ENCODE data around the gene MGST2. TPM values are rescaled to one million over a fixed set of nuclear protein-coding genes. Genes with fewer than 3 reads are reported as not detected.

Gene MGST2
- polyA plus RNA-seq, 3 donors: 58.3 to 63.2 (median 58.6) TPM

DNA sequence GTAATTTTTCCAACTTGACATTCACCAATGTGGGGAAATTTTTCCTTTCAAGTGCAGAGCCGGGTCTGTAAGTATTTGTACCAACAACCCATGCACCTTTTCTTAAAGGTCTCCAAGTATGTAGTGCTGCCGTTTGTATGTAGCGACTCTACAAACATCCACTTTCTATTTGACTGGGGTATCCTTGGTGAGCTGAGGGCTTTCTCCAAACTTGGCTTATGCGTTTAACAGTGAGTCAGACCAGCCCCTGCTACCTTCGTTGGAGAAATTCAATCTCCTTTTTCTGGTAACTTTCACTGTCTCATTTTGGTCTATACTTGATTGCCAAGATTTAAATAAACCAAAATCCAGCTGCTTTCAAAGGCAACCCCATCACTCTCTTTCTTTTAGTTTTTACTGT lies 34.9 kb downstream of the MGST2 start:
- DNase-seq (ENCODE audit: low read depth in 3 of 3, low spot score in 2 of 3): no peak

DNA sequence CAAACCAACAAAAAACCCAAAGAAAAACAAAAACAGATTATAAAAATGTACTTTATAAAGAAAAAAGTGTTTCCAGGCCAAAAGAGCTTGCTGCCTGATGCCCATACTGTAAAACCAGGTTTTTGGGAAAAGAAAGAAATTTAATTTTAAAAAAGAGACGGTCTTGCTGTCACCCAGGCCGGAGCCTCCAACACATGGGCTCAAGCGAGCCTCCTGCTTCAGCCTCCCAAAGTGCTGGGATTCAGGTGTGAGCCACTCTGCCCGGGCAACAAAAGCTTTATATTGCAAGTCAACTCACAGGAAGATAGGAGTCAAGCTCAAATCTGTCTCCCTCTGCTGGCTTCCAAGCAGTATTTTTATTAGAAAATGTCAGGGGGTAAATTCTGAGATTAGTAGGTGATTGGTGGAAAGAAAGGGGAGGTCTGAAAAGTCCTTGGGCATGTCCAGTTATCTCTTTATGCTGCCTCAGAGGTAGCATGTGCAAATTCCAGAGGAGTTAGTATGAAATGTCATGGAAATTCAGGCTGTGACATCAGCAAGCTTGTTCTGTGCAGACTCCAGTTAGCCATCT lies 39.4 kb downstream of the MGST2 start:
- no peak for DNase-seq (ENCODE audit: low read depth in 3 of 3, low spot score in 2 of 3)

DNA sequence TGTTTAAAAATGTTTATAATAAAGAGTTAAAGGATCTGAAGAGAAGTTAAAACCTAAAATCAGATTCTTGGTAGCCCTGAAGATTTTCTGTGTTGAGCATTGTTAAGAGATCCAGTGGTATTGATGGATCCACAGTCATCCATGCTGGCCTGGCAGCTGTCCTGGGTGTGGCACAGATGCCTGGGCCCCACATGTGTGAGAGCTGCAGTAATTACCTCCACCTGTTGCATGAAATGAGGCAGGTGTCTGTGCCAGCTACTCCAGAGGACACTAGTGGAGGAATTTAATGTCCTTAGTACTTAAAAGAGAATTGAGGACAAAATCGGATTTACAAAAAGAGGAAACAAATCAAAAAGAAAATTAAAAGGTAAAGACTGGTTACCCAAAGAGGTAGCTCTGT lies 44.0 kb downstream of the MGST2 start:
- no peak for DNase-seq (ENCODE audit: low read depth in 3 of 3, low spot score in 2 of 3)

DNA sequence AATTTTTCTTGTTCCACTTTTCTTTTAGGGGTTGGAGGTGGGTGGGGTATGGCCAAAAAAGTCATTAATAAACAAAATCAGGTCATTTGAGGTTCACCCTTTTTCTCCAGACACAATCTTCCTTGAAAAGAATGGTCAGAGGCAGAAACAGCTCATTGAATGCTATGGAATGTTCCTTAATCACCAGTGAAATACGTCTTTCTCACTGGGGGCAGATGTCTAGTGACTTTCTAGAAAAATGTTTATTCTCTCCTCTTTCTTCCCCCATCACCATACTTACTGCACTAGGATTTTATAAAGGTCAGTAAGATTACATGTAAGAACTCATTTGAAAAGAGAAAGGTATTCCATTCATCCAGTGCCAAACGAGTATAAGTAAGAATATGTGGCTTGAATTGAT lies 44.5 kb downstream of the MGST2 start:
- no peak for DNase-seq (ENCODE audit: low read depth in 3 of 3, low spot score in 2 of 3)

DNA sequence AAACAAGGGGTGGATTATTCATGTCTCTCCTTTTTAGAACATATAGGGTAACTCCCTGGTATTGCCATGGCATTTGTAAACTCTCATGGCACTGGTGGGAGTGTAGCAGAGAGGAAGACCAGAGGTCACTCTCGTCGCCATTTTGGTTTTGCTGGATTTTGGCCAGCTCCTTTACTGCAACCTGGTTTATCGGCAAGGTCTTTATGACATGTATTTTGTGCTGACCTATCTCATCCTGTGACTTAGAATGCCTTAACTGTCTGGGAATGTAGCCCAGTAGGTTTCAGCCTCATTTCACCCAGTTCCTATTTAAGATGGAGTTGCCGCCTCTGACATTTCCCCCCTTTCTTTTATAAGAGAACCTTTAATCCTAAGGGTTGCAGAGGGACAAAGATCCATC lies 45.8 kb downstream of the MGST2 start:
- no peak for DNase-seq (ENCODE audit: low read depth in 3 of 3, low spot score in 2 of 3)

DNA sequence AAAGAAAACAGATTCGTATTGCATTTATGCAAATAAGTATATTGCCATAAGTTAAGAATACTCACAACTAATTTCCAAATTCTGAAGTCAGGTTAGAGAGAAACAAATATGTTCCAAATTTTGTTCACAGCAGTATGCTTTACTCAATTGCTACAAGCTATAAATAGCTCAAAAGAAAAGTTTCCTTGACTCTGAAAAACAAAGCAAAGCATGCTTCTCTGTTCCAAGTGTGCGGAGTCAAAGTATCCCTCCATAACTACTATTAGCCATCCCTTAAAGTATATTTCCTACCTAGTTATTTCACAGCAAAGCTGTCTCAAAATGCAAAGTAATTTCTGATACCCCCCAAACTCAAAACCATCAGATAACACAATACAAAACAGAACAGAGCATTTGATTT lies 47.3 kb downstream of the MGST2 start:
- DNase-seq (ENCODE audit: low read depth in 3 of 3, low spot score in 2 of 3): no peak

DNA sequence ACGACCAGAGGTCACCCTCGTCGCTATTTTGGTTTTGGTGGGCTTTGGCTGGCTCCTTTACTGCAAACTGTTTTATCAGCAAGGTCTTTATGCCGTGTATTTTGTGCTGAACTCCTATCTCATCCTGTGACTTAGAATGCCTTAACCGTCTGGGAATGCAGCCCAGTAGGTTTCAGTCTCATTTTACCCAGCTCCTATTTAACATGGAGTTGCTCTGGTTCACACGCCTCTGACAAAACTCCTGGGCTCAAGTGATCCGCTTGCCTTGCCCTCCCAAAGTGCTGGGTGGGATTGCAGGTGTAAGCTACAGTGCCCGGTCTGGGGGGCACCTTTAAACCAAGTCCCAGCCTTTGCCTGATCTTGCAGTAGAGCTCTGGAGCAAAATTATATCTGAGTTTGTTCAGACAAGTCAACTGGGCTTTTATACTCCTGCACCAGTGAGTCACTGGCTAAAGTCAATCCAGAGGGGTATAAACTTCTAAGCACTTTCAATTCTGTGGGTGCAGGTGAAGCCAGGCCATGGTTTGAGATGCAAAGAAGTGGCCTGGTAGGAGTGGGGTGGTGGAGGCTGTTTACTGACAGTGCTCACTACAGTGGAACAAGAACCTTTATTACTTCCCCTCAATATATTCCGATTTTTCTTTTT lies 50.2 kb downstream of the MGST2 start:
- DNase-seq (ENCODE audit: low read depth in 3 of 3, low spot score in 2 of 3): no peak

DNA sequence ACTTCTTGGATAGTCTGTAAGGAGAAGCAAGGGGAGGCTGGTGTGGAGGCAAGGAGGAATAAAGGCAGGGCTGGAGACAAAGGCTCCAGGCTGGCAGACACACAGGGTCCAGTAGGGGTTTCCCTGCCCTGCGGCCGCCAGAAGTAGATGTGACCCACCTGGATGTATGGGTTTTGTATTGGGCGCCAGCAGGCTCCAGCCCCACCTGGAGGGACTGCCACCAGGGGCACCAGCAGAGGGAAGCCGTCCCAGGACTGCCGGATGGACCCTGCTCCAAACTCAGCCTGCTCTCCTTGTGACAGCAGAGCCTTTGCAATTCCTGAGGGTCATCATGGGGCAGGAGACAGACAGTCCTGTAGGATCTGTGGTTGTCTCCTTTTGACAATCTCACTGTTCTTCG lies 52.7 kb downstream of the MGST2 start:
- DNase-seq (ENCODE audit: low read depth in 3 of 3, low spot score in 2 of 3): no peak

DNA sequence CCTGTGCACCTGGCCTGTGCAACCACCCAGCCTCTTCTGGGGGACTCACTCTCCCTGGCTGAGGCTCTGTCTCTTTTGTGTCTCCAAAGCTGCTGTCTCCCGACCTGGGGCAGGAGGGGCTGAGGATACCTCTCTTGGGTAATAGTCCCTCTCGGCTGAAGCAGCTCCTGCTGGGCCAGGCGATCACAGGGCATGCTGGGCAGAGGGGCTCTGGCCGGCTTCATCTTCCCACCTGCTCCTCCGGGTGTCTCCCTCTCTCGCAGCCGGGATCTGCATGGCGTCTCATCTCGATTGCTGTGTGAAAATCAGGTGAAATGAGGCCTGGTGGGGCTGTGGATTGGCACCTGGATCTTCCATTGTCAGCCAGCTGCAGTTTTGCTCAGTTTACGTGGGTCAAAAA lies 53.2 kb downstream of the MGST2 start:
- no peak for DNase-seq (ENCODE audit: low read depth in 3 of 3, low spot score in 2 of 3)

DNA sequence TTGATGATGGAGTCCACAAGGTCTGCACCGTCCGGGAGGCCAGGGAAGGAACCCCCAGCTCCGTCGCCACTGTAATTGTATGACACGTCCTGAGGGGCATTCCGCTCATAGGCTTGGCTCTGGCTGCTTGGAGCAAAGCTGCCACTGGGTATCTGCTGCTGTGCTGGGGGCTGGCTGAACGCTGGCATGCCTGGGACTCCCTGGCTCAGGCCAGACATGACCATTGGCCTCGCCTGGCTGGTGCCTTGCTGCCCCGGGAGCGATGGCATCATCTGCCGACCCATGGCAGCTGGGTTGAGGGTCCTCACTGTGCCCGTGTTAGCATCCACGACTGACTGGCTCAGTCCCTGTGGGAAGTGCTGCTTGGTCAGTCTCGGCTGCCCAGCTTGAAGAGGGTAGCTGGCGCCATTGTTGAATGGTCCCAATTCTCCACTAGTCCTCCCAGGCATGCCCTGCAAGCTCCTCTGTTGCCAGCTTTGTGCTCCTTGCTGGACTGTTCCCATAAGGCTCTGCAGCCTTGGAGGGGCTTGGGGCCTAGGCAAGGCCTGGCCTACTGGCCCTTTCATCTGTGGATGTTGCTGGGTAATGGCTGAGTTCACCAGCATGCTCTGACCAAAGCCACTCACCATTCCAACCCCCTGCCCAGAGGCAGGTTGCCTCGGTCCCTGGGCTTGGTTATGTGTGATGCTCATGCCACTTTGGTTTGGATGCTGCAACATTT lies 53.9 kb downstream of the MGST2 start:
- DNase-seq (ENCODE audit: low read depth in 3 of 3, low spot score in 2 of 3): no peak

DNA sequence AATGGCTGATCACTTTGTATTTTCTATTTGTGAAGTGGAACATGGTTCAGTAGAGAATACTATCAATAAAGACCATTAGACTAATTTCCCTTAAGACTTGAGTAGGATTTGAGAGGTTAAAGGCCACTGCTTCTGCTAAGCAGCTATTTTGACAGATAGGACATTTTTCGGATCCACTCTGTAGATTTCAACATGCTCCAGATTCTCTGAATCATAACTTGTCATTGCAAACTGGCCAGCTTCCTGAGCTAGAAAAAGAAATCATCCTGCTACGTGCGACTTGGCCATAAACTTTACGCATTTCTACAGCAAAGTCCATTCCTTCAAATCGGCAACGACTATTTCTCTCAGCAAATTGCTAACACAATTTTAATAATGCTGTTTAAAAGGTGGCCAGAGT lies 55.2 kb downstream of the MGST2 start:
- DNase-seq (ENCODE audit: low read depth in 3 of 3, low spot score in 2 of 3): no peak

DNA sequence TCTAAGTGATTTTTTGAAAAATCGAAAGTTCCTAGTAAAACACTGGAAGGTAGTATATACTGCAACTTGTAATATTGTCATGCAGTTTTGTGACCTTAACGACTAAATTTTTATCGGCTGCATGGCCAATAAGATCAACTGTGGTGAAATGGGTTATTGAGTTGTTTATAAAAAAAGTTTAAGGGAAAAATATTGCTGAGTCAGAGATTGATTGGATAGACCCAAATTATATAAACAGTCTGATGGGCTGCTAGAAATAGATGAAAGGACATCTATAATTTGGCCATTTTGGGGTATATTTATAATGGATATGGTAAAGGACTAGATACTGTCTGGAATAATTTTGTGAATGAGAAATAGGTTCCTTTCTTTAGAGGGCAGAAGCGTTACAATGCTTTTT lies 56.2 kb downstream of the MGST2 start:
- DNase-seq (ENCODE audit: low read depth in 3 of 3, low spot score in 2 of 3): no peak

DNA sequence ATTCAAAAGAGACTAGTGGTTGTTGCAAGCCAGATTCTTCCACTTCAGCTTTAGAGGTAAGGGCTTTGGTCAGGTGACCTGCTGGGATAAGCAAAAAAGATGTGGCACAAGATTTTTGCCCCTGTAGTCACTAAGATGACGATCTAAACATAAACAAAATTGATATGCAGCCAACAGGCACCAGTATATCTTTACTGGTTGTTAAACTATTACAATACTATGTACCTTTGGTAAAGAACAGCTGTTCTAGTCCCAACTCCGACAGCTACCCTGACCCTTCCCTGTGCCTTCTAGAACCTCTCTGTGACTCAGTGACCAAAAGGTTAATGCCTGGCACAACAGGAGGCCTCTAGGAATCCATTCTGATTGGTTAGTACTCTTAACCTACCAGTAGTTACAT lies 59.6 kb downstream of the MGST2 start:
- DNase-seq (ENCODE audit: low read depth in 3 of 3, low spot score in 2 of 3): no peak

DNA sequence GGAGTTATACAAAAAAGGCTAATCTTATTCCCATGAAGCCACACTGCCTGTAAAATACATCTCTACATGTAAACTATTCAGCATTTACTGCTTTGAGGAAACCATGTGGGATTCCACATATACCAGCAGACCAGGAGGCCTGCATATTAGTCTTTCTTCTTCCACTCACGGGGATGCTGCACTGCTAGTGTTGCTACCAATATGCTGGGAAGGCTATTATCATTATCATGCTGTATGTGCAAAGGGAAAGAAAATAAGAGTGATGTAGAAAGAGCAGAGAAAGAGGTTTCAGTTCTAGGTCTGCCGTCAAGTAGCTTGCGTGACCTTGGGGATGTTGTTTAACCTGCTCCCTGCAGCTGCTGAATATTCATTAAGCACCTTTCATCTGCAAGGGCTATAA lies 61.0 kb downstream of the MGST2 start:
- no peak for DNase-seq (ENCODE audit: low read depth in 3 of 3, low spot score in 2 of 3)

DNA sequence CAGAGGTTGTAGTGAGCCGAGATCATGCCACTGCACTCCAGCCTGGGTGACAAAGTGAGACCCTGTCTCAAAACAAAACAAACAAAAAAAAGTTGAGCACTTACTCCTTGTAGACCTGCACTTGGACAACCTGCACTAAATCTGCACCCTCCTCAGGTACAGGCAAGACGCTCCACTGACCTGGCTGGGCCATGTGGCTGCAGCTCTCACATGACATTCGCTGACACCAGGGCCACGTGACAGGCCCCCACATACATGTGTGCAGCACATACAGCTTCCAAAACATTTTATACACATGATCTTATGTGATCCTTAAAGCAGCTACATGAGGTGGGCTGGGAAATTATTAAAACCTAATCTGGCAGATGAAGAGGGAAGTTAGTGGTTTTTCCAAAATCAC lies 62.5 kb downstream of the MGST2 start:
- no peak for DNase-seq (ENCODE audit: low read depth in 3 of 3, low spot score in 2 of 3)

DNA sequence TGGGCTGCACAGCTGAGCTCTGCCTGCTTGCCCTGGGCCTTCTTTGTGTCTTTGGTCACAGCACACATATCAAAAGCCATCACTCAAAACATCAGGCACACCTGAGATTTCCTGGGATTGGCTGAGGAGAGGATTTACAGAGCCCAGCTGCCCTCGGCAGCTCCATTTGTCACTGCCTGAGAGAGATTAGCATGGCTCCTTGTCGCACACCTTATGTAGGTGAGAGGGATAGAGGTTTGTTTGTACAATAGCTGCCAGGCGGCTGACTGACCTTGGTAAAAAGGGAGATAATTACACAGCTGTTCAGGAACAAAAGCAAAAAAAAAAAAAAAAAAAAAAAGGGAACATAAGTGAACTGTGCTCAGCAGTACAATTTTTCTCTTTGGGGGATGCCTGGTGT lies 63.2 kb downstream of the MGST2 start:
- no peak for DNase-seq (ENCODE audit: low read depth in 3 of 3, low spot score in 2 of 3)

DNA sequence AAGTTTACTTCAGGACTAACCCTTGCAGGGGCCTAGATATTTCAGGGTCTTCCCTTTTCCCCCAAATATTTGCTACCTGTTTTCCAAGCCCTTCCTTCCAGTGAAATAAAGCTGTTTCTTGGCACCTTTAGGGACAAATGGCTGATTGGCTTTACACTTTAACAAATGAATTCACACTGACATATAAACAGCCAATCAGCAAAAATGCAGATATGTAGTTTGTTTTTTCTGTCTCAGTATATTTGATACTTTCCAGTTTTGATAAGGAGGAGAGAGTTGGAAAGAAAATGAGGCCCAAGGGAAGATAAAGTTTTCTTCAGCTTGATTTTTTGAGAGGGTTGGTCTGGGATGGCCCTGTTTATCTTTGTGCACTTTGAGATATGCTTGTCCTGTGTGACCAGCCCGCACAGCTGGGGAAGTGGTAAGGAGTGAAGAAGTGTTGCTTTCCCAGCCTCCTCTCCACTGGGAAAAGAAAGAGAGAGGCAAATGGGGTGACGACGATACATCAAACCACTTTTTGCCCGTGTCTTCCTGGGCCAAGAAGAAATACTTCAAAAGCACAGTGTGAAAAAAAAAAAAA lies 67.5 kb downstream of the MGST2 start:
- DNase-seq (ENCODE audit: low read depth in 3 of 3, low spot score in 2 of 3): no peak

DNA sequence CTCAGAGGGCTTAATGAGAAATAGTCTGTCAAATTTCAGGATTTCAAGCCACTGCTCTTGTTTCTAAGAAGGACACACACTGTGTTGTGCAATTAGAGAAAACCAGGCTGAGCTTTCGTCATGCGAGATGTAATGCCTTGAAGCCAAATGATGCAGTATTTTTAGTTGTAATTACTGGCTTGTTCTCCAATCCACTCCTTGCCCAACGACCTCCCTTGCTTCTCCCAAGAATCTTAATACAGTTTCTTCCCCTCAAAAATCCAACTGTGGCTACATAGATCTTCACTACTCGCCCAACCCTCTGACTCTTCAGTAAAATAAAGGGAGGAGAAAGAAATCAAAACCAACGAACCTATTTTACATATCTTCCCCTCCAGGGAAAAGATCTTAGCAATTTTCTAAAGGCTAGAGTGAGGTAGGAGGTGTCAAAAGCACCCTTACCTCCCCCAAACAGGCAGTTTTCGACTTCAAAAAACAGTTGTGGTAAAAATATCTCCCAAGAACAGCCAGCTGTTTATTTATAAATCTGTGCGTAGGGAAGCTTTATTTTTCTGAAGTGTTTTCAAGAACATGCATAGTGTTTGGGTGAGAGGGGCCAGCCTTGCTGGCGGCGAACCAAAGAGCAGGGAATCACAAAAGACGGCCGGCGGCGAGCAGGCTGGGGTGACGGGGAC lies 68.7 kb downstream of the MGST2 start:
- DNase-seq (ENCODE audit: low read depth in 3 of 3, low spot score in 2 of 3): no peak

DNA sequence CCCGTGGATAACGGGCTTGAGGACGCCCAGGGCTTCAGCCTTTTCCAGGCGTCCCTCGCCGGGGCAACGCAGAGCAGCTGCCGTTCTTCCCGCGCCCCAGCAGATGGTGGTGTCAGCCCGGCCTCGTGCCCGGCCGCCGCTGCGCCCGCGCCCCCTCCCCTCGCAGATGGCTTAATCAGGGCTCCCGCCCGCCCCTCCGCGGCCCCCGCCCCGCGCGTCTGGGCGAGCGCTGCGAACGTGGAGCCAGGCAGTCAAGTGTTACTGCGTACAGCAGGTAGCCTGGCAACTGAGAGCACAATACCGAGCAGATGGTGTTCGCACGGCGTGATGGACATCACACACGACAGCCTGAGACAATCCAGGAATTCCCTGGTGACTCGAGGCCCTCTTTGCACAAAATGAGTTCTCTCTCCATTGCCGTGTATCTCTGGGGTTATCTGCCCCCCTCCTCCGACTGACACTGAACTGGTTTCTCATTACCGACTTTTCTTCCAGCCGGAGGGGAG lies 69.3 kb downstream of the MGST2 start:
- DNase-seq (ENCODE audit: low read depth in 3 of 3, low spot score in 2 of 3): peak; percentile 86 to 88 (median 86)

DNA sequence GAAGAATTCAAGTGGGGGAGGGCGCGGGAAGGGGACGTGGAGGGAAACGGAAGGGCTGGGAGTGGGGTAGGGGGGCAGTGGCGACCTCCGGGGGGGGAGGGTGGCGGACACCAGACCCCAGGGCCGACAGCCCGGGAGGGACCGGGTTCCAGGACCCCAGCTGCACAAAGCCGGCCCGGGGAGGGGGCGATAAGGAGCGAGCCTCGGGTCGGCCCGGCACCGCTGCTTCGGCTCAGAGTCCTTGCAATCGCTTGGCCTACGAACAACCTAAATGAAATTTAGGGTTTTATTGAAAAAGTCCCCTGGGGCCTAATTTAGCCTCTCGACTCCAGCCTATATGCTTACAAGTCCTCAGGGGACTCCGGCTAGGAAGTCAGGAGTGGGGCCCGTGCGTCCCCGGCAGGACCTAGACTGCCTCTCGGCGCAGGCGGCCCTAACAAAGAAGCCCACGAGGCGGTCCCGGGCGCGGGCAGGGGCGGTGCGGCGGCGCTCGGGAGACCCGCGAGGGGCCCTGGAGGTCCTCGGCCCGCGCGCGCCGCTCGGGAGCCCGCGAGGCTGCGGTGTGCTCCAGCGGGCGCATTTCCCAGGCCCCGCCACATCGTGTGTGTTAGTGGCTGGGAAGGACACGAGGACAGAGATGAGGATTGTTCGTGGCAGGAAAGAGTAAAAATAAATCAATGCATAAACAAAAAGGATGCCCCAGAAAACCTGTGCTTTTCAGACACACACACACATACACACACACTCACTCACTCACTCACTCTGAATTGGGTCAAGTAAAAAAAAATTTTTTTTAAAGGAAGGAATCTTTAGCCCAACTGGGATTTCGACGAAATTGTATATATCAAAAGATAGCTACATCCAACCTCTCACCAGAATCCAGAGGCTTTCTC lies 70.0 kb downstream of the MGST2 start:
- DNase-seq (ENCODE audit: low read depth in 3 of 3, low spot score in 2 of 3): peak in 1 of 3 donors; percentile 41
